HG03103 (cell line): Measurements from ENCODE around the gene RNF157.
A peak's percentile ranks its signal among the peaks of the same experiment; 100 is the strongest.
"Not testable (repeated sequence)": the region's sequence is repeated elsewhere in the genome, so short reads cannot be mapped to it uniquely, and the experiment has no call there.

ENCODE experiments used
- ATAC-seq: cut with Tn5 transposase; IDR thresholded peaks from one replicate; pipeline ENCODE4 v1.9.1; 2021; ENCODE audit warnings: low read depth; ENCODE audit not compliant: unreplicated experiment

The RNF157 gene

DNA sequence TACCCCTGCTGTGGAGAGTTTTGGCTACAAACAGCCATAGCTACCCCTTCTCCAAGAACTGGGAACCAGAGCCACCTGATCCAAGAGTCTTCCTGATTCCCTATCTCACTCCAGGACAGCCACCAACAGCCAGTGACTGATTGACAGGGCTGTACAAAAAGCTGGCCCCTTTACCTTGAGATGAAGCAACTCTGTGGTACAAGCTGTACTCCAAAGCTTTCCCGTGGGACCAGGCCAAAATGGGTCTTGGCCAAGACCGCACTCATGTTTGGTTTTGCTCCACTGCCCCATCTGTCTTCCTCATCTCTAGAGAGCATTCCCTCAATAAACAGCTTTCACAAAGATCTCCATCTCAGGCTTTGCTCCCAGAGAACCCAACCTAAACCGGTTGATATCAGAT is 43.6 kb downstream of the RNF157 start:
- no peak for ATAC-seq

DNA sequence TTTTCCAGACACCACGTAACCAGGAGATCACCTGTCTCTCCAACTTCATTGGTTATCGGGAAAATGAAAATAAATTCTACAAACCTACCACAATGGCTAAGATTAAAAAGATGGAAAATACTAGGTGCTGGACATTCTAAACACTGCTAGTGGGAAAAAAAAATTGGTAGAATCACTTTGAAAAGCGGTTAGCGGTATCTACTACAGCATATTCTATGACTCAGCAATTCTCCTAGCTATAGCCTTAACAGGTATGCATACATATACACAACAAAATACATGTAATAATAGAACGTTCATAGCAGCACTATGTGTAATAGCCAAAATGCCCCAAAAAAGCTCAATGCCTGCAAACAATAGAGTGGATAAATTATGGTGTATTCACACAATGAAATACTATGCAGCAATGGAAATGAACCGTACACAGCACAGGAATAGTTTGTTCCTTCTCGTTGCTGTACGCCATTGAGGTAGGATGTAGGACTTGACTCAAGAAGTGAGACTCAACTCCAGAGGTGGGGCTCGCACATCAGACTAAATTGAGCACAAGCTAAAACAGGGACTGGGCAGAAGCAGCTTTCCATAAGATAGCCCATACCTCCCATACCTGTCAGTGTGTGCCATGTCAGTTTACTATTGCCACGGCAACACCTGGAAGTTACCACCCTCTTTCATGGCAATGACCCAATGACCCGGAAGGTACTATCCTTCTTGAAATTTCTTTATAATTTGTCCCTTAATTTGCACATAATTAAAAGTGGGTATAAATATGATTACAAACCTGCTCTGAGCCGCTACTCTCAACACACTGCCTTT is 44.8 kb downstream of the RNF157 start:
- no peak for ATAC-seq

DNA sequence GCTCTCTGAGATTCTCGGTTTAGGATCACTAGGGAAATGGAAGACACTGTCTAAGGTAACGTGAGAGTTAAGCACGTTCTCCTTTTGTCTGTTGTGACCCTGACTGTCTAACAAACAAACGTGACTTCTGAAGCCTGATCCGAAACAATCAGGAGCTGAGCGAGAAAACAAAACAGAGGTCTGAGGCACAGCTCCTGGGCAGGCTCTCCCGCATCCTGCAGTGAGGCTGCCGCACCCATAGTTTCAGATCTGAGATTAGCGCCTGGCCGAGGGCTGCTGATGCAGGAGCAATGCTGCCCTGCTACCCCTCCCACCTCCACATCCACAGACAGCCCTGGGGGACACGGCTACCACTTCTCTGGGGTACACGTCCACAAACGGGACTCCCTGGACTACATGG is 46.7 kb downstream of the RNF157 start:
- no peak for ATAC-seq

DNA sequence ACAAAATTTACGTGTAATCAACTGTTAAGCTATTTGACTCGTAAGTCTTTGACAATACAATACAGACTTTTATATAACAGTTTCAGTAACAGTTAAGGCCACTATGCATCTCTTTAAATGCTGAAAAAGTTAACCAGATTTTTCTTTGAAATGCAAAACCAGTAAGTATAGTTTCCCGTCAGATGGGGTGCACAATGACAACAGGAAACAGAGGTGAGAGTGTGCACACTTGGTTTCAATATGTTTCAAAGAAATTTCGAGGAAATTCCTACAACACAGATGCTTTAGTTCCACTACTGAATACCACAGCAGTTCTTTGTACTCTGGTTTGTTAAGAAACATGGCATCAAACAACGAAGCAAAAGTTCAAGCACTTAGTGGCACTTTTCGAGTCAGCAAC is 48.4 kb downstream of the RNF157 start:
- no peak for ATAC-seq

DNA sequence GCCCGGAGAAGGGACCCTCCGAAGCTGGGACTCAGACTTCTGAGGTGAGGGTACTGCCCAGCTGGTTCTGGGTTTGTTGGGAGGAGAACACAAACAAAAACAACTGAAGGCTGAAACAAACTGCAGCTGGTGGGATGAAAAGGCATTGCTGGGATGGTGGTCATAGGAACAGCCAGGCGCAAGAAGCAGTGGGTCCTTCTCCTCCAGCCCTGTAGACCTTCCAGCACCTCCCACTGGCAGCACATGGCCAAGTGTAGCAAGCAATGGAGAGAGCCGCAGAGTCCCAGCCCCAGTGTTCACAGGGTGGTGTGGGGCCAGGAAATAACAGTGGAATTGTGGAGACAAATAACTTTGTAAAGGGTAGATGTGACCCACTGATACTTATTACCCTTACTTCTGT is 50.6 kb downstream of the RNF157 start:
- no peak for ATAC-seq

DNA sequence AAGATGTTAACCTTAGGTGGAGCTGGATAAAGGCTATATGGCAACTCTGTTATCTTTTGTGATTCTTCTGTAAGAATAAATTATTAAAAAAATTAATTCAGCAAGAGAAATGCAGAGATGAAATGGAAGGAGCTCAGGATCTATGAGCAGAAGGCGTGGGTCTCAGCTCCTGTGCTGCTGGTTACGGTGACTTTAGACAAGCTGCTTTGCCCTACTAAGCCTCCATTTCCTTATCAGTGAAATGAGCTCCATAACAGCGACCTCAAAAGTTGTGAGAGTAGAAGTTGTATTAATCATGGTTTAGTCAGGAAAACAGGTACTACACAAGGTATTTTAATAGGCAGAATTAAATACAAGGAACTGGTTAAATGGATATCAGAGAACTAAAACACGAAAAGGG is 51.0 kb downstream of the RNF157 start:
- no peak for ATAC-seq

DNA sequence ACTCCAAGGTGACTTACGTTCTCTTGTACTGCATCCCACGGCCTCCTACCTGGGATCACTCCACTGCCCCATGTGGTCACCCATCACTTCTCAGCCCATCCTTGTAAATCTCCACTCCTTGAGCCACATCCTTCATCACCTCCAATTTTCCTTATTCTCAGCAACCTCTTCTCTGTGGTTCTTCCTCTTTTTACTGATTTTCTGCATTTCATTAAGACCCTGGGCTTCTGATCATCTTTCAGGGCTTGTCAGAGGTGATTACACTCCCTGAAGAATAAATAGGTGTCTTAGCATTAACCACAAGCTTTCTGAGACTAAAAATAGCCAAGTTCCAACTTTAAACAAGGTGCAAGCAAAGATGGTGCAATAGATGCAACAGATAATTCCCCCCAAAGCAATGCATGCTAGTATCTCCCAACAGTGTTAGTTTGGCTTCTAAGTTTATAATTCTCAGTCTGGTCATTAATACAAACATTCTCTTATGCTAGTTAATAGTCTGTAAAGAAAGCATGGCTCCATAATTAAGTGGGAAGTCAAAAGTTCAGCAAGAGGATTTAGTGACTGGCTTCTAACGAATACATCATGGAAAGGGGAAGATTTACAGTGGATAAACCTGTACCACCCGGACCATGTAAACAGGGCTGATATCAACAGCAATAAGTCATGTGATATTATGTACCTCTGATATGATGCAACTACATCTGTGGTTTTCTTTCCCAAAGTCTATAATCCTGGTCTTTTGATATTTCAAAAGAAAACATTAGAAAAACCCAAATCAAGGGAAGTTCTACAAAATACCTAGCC is 51.9 kb downstream of the RNF157 start:
- ATAC-seq: no peak

DNA sequence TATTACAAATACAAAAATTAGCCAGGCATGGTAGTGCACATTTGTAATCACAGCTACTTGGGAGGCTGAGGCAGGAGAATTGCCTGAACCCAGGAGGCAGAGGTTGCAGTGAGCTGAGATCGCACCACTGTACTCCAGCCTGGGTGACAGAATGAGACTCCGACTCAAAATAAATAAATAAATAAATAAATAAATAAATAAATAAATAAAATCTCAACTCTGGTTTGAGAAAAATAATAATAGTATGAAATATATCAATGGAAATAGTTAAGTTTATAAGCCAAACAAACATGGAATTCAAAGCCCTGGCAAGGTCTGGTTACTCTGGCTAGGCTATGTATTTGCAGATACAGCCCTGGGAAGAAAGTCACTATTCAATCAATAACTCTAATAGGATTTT is 53.5 kb downstream of the RNF157 start:
- not testable (repeated sequence) for ATAC-seq

DNA sequence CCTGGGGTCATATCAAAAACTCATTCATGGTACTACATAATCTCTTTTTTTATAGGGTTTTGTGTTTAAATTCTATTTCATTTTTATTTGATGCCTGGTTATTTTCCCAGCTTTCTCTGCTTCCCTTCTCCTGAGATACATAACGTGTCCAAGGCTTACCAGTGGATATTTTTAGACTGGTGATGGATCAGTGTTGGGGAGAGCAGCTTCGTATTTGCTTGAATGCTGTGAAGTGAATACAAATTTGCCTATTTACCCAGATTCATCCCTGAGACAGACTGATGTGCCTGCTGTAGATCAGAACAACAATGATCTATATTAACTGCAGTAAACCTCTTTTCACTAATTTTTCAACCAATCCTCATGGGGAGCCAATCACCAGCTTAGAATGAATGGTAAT is 56.0 kb downstream of the RNF157 start:
- ATAC-seq: no peak

DNA sequence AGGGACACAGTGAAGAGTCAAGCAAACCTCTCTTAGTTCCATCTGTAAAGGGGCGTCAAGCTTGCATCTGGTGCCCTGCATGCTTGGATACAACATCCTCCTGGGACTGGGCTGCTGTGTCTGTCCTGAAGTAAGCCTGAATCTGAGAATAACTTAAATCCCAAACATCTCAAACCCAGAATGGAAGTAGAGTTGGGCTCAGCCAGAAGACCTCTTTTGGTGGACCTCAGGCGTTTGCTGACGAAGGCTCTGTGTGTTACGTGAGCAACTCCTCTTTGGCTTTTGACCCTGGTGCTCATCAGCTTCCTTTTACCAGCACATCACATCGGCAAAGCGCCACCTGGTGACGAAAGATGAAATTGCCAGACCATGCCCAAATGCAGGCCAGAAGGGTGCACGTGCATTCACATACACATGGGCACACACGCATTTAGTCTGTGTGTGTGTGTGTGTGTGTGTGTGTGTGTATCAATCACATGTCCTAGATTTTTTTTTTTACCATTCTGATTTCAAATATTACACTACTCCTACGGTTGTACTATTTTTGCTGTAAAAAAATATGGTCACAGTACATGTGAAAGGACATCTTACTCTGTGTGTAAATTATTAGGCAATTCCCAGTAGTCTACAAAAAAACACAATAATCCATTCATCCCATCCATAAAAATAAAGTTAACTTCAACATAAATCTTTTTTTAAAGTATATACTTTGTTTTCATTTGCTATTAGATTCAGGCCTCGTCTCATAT is 58.1 kb downstream of the RNF157 start:
- ATAC-seq: peak; percentile 60

DNA sequence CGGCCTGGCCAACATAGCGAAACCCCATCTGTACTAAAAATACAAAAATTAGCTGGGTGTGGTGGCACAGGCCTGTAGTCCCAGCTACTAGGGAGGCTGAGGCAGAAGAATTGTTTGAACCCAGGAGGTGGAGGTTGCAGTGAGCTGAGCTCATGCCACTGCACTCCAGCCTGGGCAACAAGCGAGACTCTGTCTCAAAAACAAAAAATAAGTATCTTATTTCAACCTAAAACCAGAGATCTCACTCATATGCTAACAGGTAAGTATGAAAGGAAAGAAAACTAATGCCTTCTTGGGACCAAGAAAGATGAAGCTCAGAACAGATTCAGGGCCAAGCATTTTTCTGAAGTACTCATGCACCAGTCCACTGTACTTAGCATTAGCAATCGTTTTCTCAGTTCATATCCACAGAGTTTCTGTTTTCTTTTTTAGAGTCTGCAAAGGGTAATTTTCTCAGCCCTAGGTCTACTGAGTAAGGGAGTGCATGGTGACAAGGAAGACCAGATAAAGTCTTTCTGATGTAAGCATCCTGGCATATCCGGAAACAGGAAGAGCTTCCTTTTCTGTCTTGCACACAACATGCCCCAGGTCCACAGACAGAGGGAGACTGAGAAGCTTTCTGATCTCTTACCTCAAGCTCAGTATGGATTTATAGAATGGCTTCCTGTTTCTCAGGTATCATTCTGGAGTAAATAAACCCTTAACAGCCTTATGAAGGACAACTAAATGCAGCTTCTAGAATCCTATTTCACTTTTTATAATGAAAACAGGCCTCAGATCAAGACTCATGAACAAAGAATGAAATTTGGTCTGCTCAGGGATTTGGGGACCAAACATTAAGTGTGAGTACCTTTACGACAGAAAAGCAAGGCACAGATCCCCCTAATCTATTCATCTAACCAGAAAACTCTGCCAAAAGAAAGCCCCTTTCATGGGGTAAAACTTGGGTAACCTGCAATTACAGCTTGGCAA is 60.5 kb downstream of the RNF157 start:
- ATAC-seq: no peak

DNA sequence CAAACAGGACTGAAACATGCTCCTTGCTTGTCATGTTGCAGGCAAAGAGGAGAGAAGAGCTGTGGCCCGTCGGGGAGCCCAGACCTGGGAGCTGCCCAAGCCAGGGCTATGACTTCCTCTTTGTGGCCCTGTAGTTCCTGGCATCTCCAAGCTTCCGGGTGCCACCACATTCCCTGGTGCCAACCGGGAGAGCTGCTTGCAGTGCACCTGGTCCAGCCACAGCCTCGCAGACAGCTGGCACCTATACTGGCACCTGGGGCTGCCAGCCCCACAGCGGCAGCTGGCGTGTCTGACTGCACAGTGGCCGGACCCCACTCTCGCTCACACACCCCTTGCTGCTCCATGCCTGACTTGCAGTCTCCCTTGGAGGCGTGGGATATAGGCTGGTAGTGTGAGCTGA is 62.2 kb downstream of the RNF157 start:
- ATAC-seq: no peak

DNA sequence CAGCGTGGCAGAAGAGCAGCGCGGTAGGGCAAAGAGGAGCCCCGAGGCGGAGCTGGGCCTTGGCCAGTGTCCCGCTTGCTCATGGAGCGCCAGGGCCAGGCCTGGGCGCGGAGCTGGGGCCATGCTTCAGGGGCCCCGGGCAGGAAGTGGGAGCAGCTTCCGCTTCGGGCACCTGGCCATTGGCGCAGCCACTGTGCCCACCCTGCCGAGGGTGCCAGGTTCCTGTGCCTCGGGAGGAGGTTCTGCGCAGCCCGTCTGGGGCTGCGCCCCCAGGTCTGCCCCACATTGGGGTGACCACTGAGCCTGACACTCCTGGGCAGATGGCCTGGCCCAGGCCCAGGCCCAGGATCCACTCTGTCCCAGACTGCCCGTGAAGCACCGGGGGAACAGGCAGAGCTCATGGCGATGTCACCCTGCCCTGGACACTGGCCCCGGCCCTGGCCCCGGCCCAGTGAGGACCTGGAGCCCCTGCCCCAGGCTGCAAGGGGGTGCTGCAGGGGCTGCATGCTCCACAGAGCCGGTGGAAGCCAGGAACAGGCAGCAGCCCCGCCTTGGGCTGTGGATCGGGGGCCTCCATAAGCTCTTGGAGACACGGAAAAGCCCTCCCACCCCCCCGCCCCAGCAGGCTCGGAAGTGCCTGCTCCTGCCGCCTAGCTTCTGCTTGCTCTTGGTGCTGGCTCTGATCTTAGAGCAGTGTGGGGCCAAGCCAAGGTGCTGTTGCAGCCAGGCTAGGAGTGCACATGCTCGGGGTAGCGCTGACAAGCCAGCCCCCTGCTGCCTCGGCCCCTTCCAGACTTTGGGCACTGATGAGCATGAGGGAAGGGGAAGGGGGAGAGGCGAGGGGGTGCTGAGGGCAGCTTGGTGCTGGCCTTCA is 63.4 kb downstream of the RNF157 start:
- ATAC-seq: no peak

DNA sequence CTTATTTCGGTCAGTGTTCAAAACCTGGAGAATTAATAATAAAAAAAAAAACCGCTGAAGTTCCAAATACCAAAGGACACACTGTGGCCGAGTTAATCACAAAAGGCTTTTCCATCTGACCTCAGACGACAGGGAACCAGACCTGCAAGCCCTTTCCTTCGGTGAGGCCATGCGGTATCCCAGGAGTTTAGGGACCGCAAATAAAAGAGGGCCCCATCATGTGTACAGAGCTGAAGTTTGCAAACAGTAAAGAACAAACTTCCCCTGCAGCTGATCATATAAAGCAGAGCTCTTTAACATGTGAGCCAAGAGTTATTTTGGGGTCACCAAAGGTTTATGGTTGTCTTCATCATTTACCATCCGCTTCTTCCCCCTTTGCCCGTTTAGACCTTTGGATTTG is 66.3 kb downstream of the RNF157 start:
- ATAC-seq: no peak

DNA sequence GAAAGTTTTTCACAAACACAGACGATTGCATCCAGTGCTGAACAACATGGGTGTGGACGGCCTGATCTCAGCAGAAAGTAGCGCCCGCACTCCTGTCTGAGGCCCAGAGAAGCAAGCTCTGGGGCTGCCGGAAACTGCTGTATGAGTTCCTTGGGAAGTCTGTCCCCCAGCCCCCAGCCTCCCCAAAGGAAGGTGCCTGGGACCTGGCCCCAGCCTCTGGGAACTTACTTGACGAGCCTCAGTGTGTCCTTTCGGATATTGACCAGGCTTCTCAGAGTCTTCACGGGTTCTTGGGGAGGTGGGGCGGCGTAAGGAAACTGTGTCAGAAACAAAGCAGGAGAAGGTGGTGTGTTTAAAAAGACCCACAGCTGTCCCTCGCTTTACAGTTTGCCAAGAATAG is 66.8 kb downstream of the RNF157 start:
- ATAC-seq: no peak

DNA sequence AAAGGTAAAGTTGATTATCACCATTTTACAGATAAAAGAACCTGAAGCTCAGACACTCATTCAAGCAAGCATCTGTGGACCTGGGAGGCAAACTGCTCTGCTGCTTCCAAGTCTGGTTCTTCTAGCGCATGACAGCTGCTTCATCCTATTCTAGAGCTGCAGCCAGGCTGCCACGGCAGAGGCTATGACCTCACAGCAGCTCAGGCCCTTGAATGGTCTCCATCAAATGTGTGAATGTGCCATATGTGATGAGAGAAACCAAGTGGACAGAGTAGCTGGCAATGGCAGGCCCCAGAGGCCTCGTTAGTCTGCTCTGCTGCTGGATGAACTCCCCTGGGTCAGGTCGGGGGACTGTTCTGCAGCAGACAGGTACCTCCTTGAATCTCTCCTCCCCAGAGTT is 68.6 kb downstream of the RNF157 start:
- ATAC-seq: no peak

DNA sequence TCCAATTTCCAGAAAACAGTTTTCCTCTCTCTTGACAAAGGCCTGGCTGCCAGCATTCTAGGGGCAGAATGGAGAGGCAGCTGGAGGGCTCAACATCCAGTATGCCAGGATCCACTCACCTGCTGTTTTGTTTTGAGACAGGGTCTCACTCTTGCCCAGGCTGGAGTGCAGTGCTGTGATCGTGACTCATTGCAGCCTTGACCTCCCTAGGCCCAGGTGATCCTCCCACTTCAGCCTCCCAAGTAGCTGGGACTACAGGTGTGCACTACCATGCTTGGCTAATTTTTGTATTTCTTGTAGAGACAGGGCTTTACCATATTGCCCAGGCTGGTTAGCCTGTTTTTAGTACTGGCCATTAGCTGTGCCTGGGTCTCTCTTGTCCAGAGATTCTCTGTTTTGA is 70.2 kb downstream of the RNF157 start:
- no peak for ATAC-seq

DNA sequence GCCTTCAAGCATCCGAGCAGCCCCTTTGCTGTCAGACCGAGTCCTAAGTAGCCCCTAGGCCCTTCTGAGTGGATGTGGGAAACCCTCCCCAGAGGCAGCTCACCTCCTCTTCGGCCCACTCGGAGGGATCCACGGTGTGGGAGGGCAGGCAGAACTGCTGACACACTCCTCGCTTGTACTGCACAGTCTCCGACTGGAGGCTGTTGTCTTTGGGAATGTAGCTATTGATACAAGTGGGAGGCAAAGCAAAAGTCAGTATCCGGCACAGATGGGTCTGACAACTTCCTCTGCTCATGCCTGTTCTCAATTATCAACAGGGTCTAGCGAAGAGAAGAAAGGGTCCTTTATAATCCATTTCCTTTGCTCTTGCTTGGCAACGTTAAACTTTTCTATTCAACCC is 73.4 kb downstream of the RNF157 start:
- no peak for ATAC-seq

DNA sequence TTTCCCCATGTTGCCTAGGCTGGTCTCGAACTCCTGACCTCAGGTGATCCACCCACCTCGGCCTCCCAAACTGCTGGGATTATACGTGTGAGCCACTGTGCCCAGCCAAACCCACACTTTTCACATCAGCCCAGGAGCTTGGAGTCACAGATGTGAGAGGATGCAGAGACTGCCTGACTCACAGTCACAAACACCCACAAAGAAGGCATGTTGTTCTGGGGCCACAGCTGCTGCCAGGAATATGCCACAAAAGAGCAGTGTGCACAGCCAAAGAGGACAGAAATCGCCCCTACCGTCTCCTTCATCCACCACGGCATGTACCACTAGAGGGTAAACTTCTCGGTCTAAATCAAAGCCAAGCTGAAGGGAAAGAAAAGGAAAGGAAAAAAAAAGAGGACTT is 74.1 kb downstream of the RNF157 start:
- ATAC-seq: no peak
